HG03469 (cell line): ENCODE measurements around the gene DEPP1.
A peak's percentile ranks its signal among the peaks of the same experiment; 100 is the strongest.
"Not testable (repeated sequence)": the region's sequence is repeated elsewhere in the genome, so short reads cannot be mapped to it uniquely, and the experiment has no call there.

Experiments
- ATAC-seq: cut with Tn5 transposase; IDR thresholded peaks from one replicate; pipeline ENCODE4 v1.9.1; 2021; ENCODE audit warnings: mild to moderate bottlenecking, moderate library complexity, moderate number of reproducible peaks; ENCODE audit not compliant: unreplicated experiment

DEPP1 gene, protein sequence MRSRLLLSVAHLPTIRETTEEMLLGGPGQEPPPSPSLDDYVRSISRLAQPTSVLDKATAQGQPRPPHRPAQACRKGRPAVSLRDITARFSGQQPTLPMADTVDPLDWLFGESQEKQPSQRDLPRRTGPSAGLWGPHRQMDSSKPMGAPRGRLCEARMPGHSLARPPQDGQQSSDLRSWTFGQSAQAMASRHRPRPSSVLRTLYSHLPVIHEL

DNA sequence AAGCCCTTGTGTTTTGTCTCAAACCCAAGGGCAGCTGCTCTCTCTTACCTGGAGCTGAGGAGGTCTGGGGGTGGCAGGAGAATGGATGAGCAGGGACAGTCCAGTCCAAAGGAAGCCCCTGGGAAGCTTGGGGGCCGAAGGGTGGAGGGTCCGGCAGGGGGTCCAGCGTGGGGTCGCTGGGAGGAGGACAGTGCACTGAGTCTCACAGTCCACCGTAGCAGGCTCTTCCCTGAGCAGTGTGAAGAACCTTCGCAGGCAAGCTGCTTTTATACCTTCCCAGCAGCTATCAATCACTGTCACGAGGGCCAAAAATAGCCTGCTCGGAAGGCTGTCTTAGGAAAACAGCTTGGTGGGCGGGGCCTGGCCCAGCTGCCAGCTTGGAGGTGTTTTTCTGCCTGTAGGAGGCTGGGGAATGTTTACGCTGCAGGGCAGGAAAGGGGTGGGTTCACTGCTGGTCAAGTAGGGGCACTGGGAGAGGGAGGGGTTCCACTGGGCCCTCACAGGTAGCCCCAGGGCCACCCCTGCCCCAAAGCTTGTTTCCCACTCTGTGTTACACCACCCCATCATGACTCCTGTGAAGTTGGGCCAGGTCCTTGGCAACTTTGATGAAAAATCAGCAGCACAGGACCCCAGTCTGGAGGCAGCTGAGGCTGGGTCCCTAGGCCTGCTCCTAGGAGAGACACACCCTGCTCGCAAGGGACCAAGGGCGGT is at the start of gene DEPP1:
TSS of gene DEPP1 (minus strand) at position 240 of the 711 bp plus-strand sequence. CDS start 779 bp downstream, outside the sequence.
- no peak for ATAC-seq

DNA sequence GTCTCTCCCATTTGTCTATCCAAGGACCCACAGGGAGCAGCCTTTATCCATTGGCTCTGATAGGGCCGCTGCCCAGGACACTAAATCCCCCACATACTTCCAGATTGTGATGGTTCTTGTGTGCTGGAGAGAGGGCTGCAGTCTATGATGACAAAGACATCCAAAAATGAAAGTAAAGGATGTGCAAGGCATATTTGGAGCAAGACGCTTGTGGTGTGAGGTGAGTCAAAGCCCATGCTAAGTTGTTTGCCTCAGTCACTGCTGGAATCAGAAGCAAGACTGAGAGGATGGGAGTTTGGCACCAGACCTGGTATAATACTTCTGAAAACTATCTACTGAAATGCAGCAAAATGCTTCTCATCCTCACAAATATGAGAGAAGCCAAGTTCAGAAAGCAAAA is 44.8 kb upstream of the DEPP1 start:
- no peak for ATAC-seq

DNA sequence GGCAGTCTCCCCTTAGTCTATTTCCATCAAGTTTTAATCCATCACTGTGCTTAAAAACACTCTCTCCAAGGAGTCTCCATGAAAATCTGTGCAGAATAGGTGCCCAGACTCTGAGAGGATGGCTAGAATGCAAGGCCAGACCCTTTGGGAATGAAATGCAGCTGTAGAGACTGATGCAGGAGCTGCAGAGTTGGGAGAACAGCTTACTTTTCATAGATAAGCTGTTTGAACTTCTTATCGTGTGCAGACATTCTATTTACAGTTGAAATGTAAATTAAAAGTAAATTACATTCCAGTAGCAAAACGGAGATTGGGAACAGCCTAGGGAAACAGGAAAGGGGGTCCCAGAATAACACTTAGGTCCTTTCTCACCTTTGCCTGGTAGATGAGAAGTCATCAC is 37.0 kb upstream of the DEPP1 start:
- no peak for ATAC-seq

DNA sequence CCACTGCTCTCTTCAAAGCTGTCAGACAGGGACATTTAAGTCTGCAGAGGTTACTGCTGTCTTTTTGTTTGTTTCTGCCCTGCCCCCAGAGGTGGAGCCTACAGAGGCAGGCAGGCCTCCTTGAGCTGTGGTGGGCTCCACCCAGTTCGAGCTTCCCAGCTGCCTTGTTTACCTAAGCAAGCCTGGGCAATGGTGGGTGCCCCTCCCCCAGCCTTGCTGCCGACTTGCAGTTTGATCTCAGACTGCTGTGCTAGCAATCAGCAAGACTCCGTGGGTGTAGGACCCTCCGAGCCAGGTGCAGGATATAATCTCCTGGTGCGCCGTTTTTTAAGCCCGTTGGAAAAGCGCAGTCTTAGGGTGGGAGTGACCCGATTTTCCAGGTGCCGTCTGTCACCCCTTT is 35.9 kb upstream of the DEPP1 start:
- not testable (repeated sequence) for ATAC-seq

DNA sequence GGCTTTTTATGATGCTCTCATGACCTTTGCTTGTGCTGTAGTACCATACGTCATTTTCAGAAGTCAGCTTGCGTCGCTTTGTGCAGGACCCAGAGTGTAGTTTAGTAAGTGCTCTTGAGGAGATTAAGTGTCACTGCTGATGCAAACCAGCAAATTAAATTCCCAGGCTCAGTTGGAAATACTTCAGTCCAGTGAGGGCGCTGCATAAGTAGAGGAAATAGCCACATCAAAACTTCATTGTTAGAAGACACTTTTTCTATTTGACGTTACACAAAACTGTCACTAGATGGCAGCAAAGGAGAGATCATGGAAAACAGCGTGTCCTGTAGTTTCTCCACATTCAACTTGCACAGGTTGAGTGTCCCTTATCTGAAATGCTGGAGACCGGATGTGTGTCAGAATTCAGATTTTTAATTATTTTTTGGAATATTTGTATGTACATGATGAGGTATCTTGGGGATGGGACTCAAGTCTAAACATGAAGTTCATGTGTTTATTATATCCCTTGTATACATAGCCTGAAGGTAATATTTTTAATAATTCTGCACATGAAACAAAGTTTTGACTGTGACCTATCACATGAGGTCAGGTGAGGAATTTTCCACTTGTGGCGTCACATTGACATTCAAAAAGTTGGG is 30.0 kb upstream of the DEPP1 start:
- ATAC-seq: peak; percentile 92

DNA sequence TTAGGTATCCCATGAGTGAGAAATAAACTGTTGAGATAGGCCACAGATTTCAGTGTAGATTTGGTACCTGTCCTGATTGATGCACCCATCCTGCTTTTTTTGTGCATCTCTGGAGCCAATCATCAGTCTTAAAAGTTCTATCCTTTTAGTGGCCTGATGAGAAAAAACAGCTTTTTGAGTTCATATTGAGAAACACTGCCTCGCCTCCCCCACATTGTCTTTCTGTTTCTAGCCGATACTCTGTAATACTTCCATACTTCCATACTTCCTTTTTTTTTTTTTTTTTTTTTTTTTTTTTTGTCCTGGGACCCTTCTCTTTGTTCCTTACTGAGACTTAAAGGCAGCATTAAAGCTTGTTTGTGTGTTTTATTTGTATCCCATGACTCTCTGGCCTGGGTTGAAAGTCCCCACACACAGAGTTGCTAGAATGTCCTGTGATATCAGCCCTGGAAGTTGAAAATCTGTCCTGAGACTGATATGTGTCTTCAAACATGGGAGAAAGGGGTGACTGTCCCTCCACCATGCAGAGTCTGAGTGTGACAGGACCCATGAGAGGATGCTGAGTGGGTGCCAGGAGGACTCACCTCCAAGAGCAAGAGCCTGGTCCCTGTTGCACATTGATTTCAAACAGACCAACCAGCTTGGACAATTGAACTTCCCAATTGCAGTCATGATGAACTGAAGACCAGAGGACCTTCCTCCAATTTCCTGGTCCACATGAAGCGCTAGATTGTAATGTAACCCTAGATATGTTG is 27.8 kb upstream of the DEPP1 start:
- ATAC-seq: no peak

DNA sequence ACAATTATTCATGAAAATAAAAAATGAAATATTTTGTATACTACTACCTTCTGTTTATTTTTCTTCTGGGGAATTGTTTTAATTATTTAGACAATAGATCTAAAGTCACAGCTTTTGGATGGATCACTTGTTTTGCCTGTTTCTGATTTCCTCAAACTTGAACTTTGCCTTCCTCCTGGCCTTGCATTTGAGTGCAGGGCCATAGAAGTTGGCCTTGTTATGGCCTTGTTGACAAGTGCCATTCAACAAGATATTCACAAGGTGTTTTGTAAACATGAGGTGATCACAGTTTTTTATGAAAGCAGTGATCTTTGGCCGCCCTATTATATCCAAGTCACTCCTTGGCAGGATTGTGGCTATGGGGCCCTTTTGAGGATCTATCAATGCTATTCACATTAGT is 26.7 kb upstream of the DEPP1 start:
- no peak for ATAC-seq

DNA sequence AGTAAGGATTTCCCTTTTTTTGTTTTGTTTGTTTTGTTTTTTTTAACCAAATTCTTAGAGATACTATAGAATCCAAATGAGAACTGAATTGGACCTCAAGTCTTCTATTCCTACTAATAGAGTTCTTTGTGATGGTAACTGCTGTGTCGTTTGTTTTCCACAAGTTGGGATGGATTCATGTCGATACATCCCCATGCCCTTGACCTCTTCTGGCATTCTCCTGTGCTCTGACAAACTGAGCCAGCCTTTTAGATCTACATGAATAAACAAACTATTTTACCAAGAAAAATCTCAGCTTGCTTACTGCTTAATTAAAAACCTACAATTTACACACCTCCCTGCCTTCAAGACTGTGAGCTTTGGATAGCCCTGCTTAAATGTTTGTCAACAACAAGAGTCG is 26.1 kb upstream of the DEPP1 start:
- no peak for ATAC-seq

DNA sequence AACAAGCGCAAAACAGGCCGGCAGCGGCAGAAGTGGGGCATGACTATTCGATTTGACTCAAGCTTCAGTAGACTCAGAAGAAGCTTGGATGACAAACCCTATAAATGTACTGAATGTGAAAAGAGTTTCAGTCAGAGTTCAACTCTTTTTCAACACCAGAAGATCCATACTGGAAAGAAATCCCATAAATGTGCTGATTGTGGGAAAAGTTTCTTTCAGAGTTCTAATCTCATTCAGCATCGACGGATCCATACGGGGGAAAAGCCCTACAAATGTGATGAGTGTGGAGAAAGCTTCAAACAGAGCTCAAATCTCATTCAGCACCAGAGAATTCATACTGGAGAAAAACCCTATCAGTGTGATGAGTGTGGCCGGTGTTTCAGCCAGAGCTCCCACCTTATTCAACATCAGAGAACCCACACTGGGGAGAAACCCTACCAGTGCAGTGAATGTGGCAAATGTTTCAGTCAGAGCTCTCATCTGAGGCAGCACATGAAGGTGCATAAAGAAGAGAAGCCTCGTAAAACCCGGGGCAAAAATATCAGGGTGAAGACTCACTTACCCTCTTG is 24.9 kb upstream of the DEPP1 start:
- no peak for ATAC-seq

DNA sequence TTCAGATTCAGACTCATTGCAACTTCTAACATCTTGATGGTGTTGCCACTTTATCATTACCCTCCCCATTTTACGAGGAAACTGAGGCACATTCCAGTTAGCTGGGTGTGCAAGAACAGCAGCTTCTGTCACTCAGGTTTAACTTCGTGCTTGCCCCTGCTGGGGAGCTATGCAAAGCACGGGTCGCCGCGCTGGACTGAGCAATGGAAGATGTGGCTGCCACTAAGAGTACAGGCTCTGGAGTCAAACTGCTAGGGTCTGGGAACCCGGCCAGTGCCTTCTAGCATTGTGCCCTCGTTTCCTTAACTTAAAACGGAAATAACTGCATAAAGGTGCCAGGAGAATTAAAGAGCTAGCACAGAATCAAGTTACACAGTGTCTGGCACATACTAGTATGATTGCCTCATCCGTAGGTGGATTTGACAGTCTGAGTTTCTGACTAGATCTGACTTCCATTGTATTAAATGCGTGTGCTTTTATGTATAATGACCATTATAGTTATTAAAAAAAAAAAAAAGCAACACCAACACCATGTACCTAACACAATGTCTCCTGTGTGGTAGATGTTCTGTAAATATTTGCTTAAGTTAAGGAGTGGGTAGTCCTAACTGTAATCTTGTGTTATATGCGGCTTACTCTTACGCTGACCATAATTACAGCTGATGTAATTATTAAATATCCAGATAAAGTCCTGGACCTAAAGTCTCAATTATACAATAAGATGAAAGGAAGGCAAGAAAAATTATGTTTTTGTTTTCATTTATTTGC is 23.0 kb upstream of the DEPP1 start:
- ATAC-seq: peak; percentile 60

DNA sequence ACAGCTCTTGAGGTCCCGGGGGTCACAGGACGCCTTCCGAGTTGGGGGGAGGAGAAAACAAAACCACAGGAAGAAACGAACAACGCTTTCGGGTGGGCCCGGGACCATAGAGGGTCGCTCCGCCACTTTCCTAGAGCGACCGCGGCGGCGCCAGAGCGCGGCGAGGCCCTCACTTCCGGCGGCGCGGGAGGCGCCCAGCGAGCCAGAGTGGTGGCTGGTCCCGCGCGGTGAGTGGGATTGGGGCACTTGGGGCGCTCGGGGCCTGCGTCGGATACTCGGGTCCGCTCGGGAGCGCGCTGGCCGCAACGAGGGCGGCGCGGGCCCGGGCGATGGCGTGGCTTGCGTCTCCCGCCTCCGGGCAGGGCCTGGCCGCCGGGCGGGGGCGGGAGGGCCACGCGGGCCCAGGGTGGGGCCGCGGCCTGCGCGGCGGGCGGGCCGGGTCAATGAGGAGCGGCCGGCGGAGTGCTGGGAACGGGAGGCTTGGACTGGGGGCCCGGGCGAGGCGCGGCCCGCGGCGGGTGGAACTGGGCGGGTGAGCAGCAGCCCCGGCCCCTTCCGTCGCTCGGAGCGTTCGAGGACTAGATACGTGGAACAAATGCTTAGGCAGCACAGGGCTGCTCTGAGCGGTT is 22.3 kb upstream of the DEPP1 start, which contains the start of gene ZNF22:
TSS of gene ZNF22 (plus strand) at position 172 of the 629 bp plus-strand sequence. CDS start 2,446 bp downstream, outside the sequence.
- peak; percentile 57 for ATAC-seq

DNA sequence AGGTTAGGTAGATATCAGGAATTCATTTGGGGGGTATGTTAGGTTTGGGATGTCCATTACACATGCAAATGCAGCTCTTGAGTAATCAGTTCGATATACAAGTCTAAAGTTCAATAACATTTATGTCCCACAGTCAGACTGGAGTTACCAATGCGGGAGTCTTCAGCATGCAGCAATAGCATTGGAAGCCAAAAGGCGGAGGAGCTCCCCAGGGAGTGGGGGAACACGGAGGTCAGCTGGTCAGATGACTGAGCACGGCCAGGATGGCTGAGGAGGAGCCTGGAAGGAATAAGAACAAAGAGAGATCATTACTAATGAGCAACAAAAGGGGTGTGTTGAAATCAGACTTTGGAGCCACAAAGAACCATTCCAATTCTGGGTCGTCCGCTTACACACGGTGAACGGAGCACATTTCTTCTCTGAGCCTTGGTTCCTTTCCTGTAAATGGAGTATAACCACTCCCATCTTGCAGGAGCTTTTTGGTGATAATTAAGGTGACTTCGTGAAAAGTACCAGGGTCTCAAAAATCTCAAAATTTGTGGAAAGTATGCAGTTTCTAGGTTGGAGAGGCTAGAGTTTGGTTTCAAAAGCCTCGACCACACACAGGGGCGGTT is 21.6 kb upstream of the DEPP1 start:
- no peak for ATAC-seq

DNA sequence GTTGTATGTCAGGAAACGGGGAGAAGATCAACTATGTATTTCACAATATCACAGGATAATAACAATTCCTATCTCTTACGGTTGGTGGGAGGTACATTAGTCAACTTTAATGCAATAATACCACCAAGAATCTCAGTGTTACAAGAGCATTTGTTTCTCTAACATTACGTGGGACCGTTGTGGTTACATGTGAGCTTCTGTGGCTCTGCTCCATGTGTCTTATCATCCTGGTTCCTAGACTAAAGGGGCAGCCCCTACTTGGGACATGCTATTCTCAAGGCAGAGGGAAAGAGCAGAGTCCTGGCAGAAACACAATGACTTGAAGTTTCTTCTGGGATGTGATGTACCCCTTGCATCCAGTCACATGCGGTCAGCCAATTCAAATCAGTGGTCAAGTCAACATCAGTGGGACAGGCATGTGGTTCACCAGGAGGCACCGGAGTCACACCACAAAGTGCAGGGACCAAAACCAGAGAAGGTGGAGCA is 19.6 kb upstream of the DEPP1 start:
- ATAC-seq: no peak

DNA sequence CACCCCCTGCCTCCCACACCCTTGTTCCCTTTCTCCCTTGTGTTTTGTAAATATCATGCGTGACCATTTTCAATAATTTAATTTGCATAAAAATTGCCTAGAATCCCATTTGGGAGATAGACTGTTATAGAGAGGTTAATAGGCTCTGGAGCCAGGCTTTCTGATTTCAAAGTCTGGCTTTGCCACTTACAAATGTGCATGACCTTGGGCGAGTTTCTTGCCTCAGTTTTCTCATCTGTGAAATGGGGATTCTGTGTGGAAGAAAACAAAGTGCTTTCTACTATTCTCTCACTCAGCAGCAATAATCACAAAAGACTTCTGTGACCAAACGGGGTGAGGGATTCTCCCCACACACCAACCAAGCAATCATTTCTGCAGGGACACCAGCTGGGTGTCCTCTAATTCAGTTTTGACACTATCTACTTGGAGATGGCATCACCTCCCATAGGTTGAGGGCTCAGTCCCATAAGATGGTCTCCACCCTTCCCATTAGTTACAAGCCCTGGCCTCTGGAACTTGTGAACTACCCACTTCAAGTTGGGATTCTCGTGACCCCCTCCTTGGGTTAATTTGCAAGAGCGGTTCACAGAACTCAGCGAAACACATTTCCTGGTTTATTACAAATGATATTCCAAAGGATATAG is 18.6 kb upstream of the DEPP1 start:
- no peak for ATAC-seq

DNA sequence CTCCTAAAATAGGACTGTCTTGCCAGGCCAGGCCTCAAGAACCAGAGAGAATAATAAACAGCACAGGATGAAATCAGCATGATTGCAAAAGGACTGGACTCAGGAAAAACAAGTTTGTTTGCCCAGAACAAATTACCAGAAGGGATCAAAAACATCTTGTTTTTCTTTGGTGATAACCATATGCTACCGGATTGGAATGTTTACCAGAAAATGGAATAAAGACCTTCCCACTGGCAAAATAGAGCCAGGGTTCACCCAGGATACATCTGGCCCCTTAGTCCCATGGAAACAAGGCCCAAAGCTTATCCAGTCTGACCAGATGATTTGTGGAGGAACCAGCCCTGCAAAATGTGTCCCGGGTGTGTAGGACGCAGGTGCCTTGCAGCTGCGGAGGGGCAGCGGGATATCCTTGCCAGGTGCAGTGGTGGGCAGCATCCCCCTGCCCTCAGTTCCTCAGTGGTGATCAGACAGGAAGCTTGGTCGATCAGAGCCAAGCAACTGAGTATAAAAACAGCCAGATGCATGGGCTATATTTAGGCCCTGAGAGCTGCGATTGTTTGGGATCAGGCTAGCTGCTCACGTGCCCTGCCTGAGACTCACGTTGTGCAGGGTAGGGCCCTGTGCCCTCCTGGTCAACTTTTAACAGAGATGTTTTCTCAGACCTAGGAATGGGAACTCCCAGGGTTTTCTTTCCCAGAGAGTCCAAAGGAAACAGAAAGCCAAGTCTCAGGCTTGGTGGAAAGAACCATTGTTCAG is 17.5 kb upstream of the DEPP1 start:
- no peak for ATAC-seq

DNA sequence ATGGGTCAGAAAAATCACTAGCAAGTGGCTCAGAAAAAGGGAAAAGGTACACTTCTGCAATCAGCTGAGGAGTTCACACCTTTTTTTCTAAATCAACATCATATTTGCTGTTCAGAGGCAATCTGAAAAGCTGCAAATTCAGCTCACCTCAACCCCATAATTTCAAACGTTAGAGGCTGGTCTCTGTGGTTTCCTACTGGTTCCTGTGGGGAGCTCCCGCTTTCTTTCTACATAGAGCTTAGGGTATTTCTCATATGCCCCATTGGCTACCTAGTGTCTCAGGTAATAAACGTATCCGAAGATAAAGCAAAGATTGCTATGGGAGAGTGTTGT is 16.9 kb upstream of the DEPP1 start:
- ATAC-seq: no peak

DNA sequence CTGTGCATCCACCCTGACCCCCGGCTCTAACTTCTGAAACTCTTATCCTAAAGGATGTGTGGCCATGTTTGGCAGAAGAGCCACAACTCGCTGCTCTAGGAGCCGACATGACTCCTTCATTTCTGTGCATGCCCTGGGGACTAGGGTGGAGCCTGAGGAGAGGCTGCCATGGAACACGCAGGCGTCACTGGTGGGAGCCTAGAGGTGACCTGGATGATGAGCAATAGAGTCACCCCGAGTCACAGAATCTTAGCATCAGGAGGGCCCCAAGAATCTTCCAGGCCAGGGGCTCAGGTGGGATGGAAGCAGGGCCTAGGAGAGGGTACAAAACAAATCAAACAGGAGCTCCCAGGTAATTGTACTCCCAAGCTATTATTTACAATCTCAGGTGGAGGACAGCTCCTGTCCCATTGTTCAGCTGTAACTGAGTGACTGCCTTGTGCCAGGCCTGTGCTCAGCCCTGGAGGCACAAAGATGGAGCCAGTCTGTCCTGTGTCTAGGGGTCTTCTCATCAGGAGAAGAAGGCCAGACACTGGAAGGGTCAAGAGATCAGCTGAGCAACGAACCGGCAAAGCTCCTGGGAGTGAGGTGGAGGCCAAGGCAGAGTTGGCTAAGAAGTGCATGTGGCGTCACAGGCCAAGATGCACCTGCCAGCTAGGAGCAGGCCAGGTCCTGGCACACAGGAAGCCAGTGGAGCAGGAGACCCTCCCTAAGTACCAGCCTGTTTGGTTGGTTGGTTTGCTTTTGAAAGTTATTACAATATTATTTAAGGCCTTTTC is 16.3 kb upstream of the DEPP1 start:
- ATAC-seq: no peak
